Stimulated activated CD4-positive, alpha-beta T cell treated with anti-CD3 and anti-CD28 coated beads, TNF-alpha, amount 100 ng/mL, for 48 hours (primary cell): ENCODE data around the gene UMAD1.

ENCODE experiments used
- DNase-seq, 3 donors: peaks; one replicate each; pipeline ENCODE4 v3.0.0-alpha.2; 2020; ENCODE audit warnings: low read depth in 3 of 3

The UMAD1 gene

DNA sequence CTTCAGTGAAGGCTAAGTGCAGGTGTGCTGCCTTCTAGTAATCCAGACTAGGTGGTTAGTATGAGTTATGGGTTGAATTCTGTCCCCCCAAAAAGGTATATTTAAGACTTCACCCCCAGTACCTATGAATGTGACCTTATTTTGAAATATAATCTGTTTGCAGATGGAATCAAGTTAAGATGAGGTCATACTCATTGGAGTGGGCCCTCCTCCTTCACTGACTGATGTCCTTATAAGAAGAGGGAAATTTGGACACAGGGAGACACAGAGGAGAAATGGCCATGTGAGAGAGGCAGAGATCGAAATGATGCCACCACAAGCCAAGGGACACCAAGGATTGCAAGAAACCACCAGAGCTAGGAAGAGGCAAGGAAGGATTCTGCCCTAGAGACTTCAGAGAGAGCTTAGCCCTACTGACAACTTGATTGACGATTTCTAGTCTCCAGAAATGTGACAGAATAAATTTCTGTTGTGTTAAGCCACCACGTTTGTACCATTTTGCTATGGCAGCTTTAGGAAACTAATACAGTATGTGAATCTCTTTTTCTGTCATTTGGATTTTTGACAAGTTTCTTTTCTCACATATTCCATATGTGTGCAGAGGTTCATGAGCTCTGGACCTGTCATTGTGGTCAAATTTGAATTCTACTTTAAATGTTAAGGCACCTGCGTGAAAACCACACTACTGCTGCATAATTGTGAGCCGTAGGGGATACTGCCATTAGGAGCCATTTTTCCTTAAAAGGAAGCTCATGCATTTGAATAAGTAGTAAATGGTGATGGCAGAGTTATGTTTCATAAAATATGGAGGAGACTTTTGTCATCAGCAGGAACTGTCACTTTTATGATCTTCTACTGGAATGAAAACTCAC is 80.4 kb downstream of the UMAD1 start:
- DNase-seq, result no peak

DNA sequence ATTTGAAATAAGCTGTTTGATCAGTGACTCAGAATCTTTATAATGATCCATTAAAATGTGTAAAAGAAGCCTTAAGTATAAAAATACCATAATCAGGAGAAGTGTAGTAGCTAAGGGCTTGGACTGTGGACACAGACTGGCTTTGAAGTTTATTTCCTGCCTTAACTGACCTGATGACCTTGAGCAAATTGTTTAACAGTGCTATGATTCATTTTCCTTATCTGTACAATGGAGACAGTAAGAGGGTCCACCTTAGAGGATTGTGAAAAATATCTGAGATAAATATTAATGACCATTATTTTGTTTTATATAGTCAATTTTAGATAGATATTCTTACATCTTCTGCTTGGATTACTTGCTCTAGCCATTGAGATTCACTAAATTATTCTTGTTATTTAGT is 91.2 kb downstream of the UMAD1 start:
- no peak for DNase-seq

DNA sequence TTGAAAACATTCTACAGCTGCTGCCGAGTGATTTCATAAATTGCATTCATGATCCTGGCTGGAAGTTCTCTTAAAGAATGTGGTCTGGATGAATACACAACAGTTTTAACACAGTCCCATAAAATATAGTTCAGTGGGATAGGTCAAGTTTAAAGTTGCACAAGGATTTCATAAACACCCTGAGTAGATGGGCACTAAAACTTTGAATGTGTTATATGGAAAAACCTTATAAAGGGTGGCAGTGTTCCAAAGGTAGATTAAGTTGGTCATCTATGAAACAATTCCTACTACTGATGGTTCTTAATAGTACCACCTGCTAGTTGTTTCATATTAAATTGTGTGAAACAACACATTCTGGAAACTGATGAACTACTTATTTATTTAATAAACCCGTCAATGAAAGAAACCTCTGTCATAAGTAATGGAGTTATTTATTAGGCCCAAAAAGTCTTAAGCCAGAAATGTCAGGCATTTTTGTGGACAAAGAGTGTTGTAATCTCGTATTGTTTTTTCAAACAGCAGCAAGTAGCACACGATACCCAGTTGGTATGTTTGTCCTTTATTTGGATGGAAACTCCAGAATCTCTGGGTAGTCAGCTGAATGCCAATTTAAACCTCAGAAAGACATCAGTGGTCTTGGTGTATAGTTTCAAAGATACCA is 92.2 kb downstream of the UMAD1 start:
- no peak for DNase-seq

DNA sequence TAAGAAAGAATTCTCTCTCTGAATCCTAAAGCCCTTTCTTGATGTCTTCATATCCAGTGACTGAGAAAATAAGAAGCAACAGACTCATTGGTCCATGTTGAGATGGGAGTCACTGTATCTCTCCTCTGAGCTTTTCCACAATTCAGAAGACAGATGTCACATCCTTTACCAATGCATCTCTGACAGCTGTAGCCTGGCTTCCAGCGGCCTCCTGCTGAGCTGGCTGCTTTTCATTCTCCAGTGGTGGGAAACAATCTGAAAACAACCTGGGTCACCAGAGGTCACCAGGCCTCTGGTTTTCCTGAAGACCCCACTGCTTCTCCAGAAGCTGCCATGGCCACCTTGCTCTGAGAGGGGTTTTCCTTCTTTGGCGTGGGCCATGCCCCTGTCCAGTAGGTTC is 96.1 kb downstream of the UMAD1 start:
- DNase-seq, result no peak

DNA sequence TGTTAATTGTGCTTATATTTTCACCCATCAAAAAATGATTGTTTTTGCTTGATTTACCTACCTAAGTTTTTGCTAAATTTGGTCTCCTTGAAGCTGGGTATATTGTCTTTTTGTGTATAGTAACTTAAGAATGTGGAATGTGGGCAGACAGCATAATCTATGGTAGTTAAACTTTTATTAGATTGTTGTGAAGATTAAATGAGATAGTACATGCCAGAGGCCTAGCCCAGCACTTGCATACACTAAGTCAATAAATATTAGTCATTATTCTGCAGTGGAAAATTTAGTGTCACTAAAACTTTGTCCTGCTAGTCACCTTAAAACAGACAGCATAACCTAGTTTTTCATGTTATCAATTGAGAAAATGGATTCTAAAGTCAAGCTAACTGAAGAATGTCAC is 97.1 kb downstream of the UMAD1 start:
- DNase-seq, result no peak

DNA sequence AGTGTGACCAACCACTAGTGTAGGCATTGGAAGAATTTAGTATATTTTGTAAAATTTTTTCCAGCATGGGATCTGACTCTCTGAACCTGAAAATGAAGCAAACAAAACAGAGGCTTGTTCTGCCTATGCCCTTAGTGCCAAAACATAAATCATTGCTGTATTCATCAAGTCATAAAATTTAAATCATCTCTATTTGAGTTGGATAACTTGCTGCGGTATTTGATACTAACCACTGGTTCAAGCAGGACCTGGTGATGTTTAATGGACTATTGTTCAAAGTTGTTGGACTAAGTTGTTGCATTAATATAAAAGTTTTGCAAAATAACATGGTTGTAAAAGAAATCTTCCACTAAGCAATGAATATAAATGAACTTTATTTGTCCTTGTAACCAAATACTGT is 97.6 kb downstream of the UMAD1 start:
- DNase-seq, result no peak

DNA sequence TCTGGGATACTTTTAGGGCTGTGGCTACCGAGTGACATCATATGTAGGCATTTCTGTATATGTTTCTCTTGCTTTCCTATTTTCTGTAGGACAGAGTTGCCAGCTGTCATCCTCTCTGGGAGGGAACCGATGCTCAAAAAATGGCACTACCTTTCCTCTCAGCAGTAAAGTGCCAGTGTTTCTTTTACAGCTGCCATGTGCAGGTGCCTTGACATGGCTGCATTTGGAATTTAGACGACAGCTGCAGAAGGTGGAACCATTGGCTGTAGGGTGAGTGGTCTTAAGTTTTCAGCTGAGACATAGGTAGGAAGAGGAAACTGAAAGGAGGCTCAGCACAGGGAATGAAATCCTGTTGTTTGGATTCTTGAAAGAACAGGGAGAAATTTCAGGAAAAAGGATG is 98.1 kb downstream of the UMAD1 start:
- DNase-seq, result no peak

DNA sequence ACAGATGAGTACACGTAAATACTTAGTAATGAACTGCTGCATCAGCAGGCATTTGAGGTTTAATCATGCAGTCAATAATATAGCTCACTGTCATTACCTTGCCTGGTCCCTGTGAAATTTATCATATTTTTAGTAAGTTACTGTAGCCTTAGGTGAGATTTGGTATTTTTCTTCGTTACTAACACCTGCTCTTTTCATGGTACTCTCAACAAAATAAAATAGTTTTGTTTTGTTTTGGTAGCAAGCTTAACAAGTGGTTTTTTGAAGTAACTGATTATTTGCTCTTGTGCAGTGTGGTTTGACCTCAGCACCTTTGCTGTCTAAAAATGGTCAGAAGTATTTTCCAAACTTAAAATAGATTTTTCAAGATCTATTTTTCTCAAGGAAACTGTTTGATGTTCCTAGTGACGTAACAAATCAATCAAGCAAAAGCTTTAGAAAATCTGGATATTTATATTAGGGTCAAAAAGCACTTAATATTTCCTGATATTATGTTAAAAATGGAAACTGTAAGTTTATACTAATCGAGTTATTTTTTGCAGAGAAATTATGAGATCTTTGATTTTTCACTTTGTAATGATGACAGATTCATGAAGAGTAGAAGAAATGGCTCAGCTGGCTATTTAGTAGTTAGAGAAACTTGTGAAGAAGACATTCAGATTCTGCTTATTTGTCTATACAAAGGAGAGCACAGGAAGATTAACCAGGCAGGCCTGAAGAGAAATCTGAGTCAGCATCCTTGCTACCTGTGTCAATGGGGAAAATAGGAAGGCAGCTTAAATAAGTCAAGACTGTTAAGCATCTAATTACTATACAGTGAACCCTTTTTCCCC is 98.9 kb downstream of the UMAD1 start:
- no peak for DNase-seq

DNA sequence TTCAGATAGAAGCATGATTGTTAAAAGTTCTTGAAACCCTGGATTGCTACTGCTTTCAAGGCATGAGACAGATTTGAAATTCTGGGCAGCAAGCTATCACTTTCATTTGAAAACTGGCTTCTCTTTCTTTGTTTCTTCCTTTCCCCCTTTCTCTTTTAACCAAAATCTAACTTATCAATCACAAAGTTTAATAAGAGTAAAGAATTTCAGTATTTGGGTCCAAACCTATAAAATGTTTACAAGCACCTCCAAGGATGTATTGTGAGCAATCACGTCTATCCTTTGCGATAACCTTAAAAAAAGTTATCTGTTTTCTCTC is 99.4 kb downstream of the UMAD1 start:
- no peak for DNase-seq

DNA sequence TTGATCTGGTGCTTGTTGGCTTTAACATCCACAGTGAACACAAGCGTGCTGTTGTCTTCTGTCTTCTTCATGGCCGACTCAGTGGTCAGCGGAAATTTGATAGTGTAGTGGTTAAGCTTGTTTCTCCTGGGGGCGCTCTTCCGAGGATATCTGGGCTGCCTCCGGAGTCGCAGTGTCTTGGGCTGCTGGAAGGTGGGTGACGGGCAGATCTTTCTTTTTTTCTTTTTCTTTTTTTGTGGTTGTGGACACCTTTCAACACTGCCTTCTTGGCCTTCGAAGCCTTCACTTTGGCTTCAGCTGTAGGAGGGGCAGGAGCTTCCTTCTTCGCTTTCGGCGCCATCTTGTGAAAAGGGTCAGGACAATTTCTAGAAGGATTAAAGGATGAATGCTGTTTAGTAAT is 101.7 kb downstream of the UMAD1 start:
- DNase-seq, result no peak

DNA sequence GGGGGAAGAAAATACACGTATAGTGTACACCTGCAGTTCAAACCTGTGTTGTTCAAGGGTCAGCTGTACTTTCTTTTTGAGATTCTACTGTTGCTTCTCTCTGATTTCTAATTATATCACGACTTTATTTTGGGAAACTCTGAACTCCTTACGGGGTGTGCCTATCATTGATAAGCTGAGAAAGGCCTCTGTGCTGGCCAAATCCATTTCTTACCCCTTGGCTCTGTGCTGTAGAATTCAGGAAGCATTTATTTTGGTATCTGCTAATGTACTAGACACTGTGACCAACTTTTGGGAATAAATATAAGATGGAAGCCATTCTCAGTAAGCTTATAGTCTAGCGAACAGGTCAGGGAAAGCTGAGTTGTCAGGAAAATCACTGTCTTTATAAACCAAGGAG is 104.7 kb downstream of the UMAD1 start:
- no peak for DNase-seq

DNA sequence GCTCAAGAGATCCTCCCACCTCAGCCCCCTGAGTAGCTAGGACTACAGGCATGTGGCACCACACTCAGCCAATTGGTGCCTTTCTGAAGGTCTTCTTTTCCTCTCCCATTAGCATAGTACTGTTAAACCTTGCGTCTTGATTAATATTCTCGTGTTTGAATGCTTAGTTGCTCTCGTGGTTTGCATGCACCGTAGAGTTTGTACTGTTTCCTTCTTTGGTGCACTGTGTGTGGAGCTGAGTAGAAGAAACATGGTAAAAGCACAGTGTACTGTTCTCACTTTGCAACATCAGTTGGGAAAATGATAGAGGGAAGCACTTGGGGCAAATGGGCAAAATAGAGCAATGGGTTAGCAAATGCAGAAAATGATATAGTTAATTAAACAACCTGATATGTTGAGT is 105.4 kb downstream of the UMAD1 start:
- no peak for DNase-seq

DNA sequence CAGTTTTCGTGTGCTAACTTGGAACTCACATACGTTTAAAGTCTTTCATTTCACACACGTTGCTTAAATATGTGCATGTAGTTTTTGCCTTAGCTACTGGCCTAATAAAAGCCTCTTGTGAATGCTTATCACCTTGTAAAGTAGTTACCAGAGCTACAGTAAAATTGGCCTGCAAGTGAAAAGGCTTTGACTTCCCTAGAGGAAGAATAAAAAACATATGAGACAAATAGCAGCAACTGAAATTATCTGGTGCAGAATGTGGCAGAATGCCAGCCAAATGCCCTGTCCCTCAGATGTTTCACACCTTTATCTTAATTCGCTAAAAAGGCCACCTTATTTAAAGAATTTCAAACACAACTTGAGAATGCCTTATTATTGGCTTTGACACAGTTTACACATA is 105.9 kb downstream of the UMAD1 start:
- no peak for DNase-seq

DNA sequence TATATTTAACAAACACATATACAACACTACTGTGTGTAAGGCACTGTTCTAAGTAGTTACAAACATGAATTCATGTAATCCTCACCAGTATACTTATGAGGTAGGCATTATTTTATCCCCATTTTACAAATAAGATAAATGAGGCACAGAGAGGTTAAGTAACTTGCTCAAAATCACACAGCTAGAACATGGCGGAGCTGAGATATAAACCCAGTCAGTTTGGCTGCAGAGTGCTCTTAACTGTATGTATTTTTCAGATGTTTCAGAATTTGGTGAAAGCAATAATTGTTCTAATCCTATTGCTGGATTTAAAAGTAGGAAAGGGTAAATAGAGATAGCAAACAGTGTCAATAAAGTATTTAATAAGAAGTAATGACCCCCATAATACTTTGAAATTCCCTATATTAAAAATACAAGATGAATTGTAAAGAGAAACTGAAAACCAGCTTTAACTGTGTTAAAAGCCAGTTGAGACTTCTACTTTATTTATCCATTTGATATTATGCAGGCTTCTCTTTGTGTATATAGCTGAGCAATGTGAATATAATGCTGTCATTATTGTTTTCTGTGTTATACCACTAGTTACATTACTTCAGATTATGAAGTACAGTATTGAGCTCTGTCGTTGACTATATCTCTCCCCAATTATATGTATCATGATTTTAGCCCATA is 110.2 kb downstream of the UMAD1 start:
- no peak for DNase-seq

DNA sequence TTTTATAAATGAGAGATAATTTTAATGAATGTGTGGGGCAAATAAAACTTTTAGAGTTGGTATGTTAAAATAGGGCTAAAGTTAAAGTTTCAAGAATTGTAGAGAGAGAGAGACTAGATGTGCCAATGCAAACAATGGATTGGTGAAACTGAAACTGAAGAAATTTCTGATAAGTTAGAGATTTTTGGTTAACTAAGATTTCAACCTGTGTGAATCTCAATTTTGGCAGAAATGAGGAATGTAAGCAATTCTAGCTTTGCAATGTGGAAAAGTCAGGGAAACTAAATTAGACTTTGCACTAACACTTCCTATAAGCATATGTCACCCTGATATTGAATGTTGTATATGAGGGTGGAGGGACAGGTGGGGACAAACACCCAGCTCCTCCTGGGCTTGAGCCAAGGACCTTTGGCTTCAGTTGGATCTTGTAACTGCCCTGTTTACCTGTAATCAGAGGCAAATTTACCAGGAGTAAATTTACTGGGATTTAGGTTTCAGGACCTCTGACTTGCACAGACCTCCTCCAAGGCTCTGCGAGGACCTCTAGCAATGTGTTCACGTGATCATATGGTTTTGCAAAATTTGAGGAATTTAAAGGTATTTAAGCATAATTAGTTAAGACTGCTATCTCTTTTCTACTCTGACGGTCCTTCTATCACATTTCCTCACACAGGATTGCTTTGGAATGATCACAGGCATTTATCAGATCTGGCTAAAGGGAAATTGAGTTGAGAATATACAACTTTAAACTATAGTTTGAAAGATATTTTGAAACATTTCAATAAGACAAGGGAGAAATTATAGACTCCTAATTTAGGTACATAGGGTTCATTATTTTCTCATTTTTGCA is 110.9 kb downstream of the UMAD1 start:
- no peak for DNase-seq

DNA sequence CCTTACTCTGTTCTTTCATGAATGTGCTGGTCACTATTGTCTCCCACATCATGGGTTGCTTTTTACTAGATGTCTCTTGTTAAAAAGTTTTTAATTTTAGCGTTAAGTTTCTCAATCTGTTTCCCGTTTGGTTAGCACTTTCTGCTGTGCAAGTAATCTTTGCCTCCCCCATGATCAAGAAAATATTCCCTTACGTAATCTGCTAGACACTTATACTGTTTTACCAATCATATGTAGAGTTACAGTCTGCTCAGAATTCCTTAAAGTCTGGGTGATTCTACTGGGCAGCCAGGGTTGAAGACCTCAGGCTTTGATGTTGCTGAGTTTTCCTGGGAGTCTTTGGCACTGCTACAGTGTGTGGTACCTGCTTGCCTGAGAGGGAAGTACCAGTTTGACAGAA is 116.0 kb downstream of the UMAD1 start:
- no peak for DNase-seq

DNA sequence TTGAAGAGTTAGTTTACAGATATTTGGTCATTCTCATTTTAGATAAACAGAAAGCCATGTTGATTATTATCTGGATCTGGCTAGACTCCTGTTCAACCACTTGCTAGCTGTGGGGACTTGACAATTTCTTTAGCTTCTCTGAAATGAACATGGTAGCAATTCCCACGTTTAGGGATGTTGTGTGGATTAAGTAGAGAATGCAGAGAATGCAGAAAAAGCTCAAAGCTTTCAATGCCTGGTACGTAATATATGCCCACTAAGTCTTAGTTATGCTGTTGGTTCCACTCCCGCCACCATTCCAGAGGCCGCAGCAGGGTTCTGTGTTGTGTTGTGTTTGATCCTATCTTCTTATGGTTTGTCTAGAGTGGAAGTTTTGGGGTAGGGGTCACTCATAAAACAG is 117.0 kb downstream of the UMAD1 start:
- DNase-seq, result no peak

DNA sequence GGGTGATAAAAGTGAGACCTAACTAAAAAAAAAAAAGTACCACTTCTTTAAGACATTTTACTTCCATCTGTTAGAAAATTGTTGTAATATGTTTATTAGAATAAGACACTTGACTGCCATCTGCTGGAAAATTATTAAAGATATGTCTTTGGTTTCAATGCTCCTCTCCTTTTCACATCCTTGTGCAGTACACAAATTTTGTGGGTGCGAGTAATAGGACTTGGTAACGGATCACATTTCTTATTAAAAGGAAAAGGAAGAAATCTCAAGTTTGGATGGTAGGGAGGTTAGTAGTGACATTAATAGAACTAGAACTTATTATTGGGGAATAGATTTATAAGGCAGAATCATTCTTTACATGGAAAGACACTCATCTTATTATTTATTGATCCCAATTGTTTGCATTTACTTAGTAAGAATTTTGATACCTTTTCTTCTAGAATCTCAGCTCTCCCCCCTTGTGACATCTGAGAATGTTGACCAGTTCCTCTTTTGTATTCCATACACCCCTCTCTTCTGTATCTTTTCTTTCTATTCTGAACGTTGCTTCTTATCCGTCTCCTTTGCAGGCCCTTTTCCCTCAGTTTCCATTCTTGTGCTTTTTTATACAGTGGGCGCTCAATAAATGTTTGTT is 120.9 kb downstream of the UMAD1 start:
- DNase-seq, result no peak

DNA sequence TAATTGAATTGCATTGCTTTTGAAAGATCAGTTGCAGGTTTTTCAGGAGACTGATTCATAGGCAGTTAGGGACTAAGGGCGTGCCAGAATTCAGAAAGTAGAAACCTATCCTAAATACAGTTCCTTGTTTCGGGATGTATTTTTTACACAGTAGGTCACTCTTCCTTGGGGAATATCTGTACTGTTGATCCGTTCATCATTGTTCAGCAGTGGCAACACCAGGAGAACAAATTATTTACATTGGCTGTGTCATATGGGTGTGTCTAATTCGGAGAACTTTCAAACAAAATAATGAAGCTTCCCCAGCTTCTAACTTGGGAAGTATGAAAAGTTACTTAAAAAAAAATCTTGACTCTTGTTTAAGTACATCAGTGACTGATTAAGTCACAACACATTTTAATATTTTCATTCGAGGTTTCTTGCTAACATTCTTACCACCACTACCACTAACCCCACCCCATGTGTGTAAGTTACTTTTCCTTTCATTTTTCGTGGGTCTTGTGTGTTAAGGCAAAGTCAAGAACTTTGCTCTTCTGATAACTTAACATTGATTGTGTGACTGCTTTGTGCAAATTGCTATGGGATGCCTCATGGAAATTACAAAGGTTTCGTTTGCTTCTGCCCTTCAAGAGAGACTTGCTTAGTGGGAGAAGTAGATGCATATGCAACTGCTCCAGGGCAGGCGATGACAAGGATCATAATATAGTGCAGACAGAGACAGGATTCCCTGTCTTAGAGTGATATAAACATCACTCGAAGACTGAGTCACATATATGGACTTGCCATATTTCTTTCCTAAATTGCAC is 121.6 kb downstream of the UMAD1 start:
- no peak for DNase-seq
